K562 (cell line): ENCODE measurements around the gene HES4. TPM values are rescaled to one million over a fixed set of nuclear protein-coding genes. Genes with fewer than 3 reads are reported as not detected.

Source experiments
- ATAC-seq: fragments of 200-7000 bp; cut with Tn5 transposase; 3 replicates; pipeline ENCODE4 v1.9.1; 2020; ENCODE audit warnings: moderate library complexity
- BruUV-seq: library from RNA; stranded (reverse); fragments of 400-500 nt; replicated peaks from 2 replicates; lab custom pipeline; 2021; lab: Mats Ljungman, UMichigan
- CTCF ChIA-PET: fragments of 300-600 bp; formaldehyde crosslinking; extraction: SDS; loops from one replicate; lab custom pipeline; 2021; ENCODE audit warnings: low intra/inter-chr PET ratio; lab: Yijun Ruan, JAX
- POLR2A ChIA-PET: fragments of 300-600, 350-650 bp; sonication (Branson Sonifier 250); formaldehyde crosslinking; extraction: SDS; loops from one replicate; lab custom pipeline; 2021; ENCODE audit warnings: antibody characterized with exemption, inconsistent platforms; lab: Yijun Ruan, JAX
- DNase-seq, 4 experiments: peaks; one replicate each; pipeline versions ENCODE4 v3.0.0 to v3.0.0-alpha.2; 2011 to 2018; ENCODE audit warnings: low spot score in 3 of 4, mixed read lengths in 3 of 4; ENCODE audit errors: extremely low read depth in 1 of 4
- FAIRE-seq: peaks from 2 replicates; lab custom pipeline; 2011; peaks lifted over from hg19 to GRCh38; lab: Jason Lieb, UNC
- H2AFZ ChIP-seq: 2 replicates; pipeline ENCODE4 v1.6.0; 2011; ENCODE audit warnings: low read depth, low read length, control low read depth, inconsistent platforms
- H3K27ac ChIP-seq: fragments of 200-600 bp; 3 replicates; pipeline ENCODE4 v1.8.0; 2011; ENCODE audit warnings: low read depth, mild to moderate bottlenecking, control low read depth, inconsistent platforms, low read length, moderate library complexity, mixed read lengths; ENCODE audit errors: extremely low read depth
- H3K27me3 ChIP-seq, 2 experiments: fragments of 300-600 bp in 1 of 2; 2 replicates in 1 of 2; 3 replicates in 1 of 2; pipeline versions ENCODE4 v1.6.0 to v1.8.0; 2011; ENCODE audit warnings: inconsistent platforms in 2 of 2, low read length in 2 of 2, mild to moderate bottlenecking in 1 of 2, mixed read lengths in 1 of 2, moderate library complexity in 1 of 2; ENCODE audit not compliant: control insufficient read depth in 2 of 2, insufficient read depth in 2 of 2
- H3K36me3 ChIP-seq: fragments of 300-600 bp; 3 replicates; pipeline ENCODE4 v1.8.0; 2011; ENCODE audit warnings: mild to moderate bottlenecking, low read length, inconsistent platforms; ENCODE audit not compliant: control insufficient read depth, insufficient read depth
- H3K4me1 ChIP-seq, 2 experiments: fragments of 200-600 bp in 1 of 2; replicated peaks in 1 of 2; 2 replicates in 1 of 2; 3 replicates in 1 of 2; pipeline versions ENCODE4 v1.5.1 to v1.8.0; 2011; ENCODE audit warnings: inconsistent platforms in 2 of 2, low read length in 2 of 2, mild to moderate bottlenecking in 1 of 2, mixed read lengths in 1 of 2, moderate library complexity in 1 of 2; ENCODE audit not compliant: control insufficient read depth in 2 of 2, insufficient read depth in 2 of 2
- H3K4me2 ChIP-seq: 2 replicates; pipeline ENCODE4 v1.6.1; 2011; ENCODE audit warnings: low read length, control low read depth, inconsistent platforms, mixed read lengths; ENCODE audit not compliant: insufficient read depth
- H3K4me3 ChIP-seq: fragments of 200-600 bp; sonication (generic), shearing (Covaris generic); 2 replicates; pipeline ENCODE4 v1.5.1; 2016; ENCODE audit warnings: control low read depth, inconsistent platforms
- H3K79me2 ChIP-seq: fragments of 200-600 bp; 3 replicates; pipeline ENCODE4 v1.8.0; 2011; ENCODE audit warnings: low read length, inconsistent platforms; ENCODE audit not compliant: control insufficient read depth, insufficient read depth
- H3K9ac ChIP-seq, 2 experiments: 2 replicates each; pipeline versions ENCODE4 v1.6.0 to v1.6.1; 2011; ENCODE audit warnings: low read depth in 2 of 2, low read length in 2 of 2, control low read depth in 1 of 2, inconsistent platforms in 1 of 2, mild to moderate bottlenecking in 1 of 2, mixed read lengths in 1 of 2; ENCODE audit not compliant: insufficient read depth in 1 of 2
- H3K9me1 ChIP-seq: one replicate; pipeline ENCODE4 v1.6.0; 2011; ENCODE audit warnings: inconsistent platforms, mild to moderate bottlenecking, low read length, moderate library complexity; ENCODE audit not compliant: control insufficient read depth, insufficient read depth
- H3K9me3 ChIP-seq: replicated peaks from 2 replicates; pipeline ENCODE4 v1.5.1; 2011; ENCODE audit warnings: low read depth, low read length, inconsistent platforms; ENCODE audit not compliant: control insufficient read depth, insufficient read depth
- H4K20me1 ChIP-seq: replicated peaks from 2 replicates; pipeline ENCODE4 v1.6.1; 2011; ENCODE audit warnings: low read length, inconsistent platforms, mixed read lengths; ENCODE audit not compliant: control insufficient read depth, insufficient read depth
- CAMTA2 ChIP-seq: fragments of 250-450 bp; sonication (Bioruptor Pico); conservative IDR thresholded peaks from 2 replicates; pipeline ENCODE4 v1.5.1; 2022
- CCAR2 ChIP-seq: fragments of 200-400 bp; formaldehyde crosslinking; IDR thresholded peaks from 2 replicates; pipeline ENCODE4 v1.6.1; 2017; ENCODE audit warnings: mild to moderate bottlenecking, low read depth, low read length
- ETS1 ChIP-seq: conservative IDR thresholded peaks from 2 replicates; pipeline ENCODE4 v1.6.1; 2011; ENCODE audit warnings: low read depth, mild to moderate bottlenecking, low read length; ENCODE audit not compliant: control insufficient read depth
- ETV6 ChIP-seq, 3 experiments: fragments of 150-350 bp in 1 of 3; sonication (generic) in 1 of 3; formaldehyde crosslinking in 1 of 3; IDR thresholded peaks; 2 replicates each; pipeline versions ENCODE4 v1.6.1 to v1.8.0; 2014 to 2022; ENCODE audit warnings: borderline replicate concordance in 2 of 3, low read depth in 2 of 3, antibody characterized with exemption in 1 of 3, low read length in 1 of 3, mild to moderate bottlenecking in 1 of 3, missing genetic modification reagents in 1 of 3
- GABPB1 ChIP-seq: sonication (generic); formaldehyde crosslinking; IDR thresholded peaks from 2 replicates; pipeline ENCODE4 v1.8.0; 2022; ENCODE audit warnings: mild to moderate bottlenecking, missing genetic modification reagents
- KLF1 ChIP-seq: fragments of 450-650 bp; IDR thresholded peaks from 2 replicates; pipeline ENCODE4 v1.6.1; 2016; ENCODE audit warnings: missing genetic modification characterization, missing compliant biosample characterization
- SMARCA5 ChIP-seq: fragments of 450-650 bp; IDR thresholded peaks from 2 replicates; pipeline ENCODE4 v1.6.1; 2016
- TFAP4 ChIP-seq: sonication (generic); formaldehyde crosslinking; IDR thresholded peaks from 2 replicates; pipeline ENCODE4 v1.8.0; 2022; ENCODE audit warnings: missing genetic modification reagents, mild to moderate bottlenecking, moderate library complexity, borderline replicate concordance
- THAP12 ChIP-seq: fragments of 250-450 bp; sonication (Bioruptor Pico); IDR thresholded peaks from 2 replicates; pipeline ENCODE4 v1.9.0; 2021; ENCODE audit warnings: mild to moderate bottlenecking, inconsistent platforms
- ZBTB33 ChIP-seq: sonication (generic); formaldehyde crosslinking; IDR thresholded peaks from 2 replicates; pipeline ENCODE4 v1.8.1; 2023; ENCODE audit warnings: mild to moderate bottlenecking, missing genetic modification reagents
- ZNF121 ChIP-seq: sonication (generic); formaldehyde crosslinking; conservative IDR thresholded peaks from 2 replicates; pipeline ENCODE4 v1.8.0; 2022; ENCODE audit warnings: missing genetic modification reagents
- ZNF398 ChIP-seq: fragments of 250-450 bp; sonication (Bioruptor Pico); IDR thresholded peaks from 2 replicates; pipeline ENCODE4 v1.8.0; 2021; ENCODE audit warnings: moderate library complexity, mild to moderate bottlenecking, inconsistent platforms
- WGBS: fragments of 100-300 bp; shearing (Covaris generic); methylation state at CpG from one replicate; pipeline ENCODE4 v1.1.6; 2016; ENCODE audit warnings: low coverage, mixed read lengths; ENCODE audit not compliant: insufficient coverage; ENCODE audit errors: missing lambda C conversion rate; 5-methylcytosine and 5-hydroxymethylcytosine counted together
- in situ Hi-C: fragments of 300-500 bp; cut with MboI; formaldehyde crosslinking; loops from 4 replicates; pipeline ENCODE4 v1.15.0; 2018; ENCODE audit warnings: inconsistent platforms, mixed read lengths
- intact Hi-C: fragments of 100-400 bp; cut with micrococcal nuclease; formaldehyde crosslinking; loops from 2 replicates; pipeline ENCODE4 v1.14.2; 2022
- polyA plus RNA-seq, 8 experiments: library from polyadenylated mRNA; depleted of rRNA in 4 of 8; stranded (reverse) in 5 of 8; unstranded in 3 of 8; fragments of >200 nt; fragmentation: Nextera tagmentation in 2 of 8; fragmentation: Illumina TruSeq in 1 of 8; extraction: Ambion mirVana in 2 of 8; extraction: Trizol in 1 of 8; gene quantifications; 2 replicates each; pipeline versions ENCODE4 v1.2.1 to v1.2.3, GENCODE V29; 2011 to 2014; ENCODE audit warnings: inconsistent platforms in 1 of 8, missing spikeins in 1 of 8
- total RNA-seq, 7 experiments: library from RNA; depleted of rRNA in 6 of 7; stranded (reverse); fragments of >200 nt in 6 of 7; fragmentation: Illumina TruSeq in 2 of 7; extraction: Trizol in 2 of 7; gene quantifications; 2 replicates each; pipeline versions ENCODE4 v1.2.1 to v1.2.3, GENCODE V29; 2011 to 2021; ENCODE audit warnings: low replicate concordance in 1 of 7

The HES4 gene
- total and polyA plus RNA-seq, 9 of the 15 experiments (the other 6 are each of a cell fraction or from before 2014, with no cell fraction given) = 0.21 to 43.7 (median 5.3) TPM; not detected in 2

- H3K4me2 ChIP-seq = peak overlapping the region; percentile 79
- ATAC-seq (peak; percentile 11), DNase-seq (no peak), FAIRE-seq (no peak)
- H3K27me3 ChIP-seq = no peaks in the 10 kb centered on the region
- peak overlapping the region; percentile 69 for H2AFZ ChIP-seq
- peaks cover 13 to 73% of the 10 kb centered on the region in 2 experiments for H3K4me1 ChIP-seq
- H3K9ac ChIP-seq = peak overlapping the region; percentile 68 to 94
- BruUV-seq = no TSS peak
- H3K36me3 ChIP-seq = peaks cover 61% of the 10 kb centered on the region
- H3K27ac ChIP-seq = peak overlapping the region; percentile 71; the same call in 1 of the 3 replicates
- H3K79me2 ChIP-seq = peaks cover 46% of the 10 kb centered on the region
- H3K4me3 ChIP-seq = peak overlapping the region; percentile 88
- H4K20me1 ChIP-seq = peaks cover 7% of the 10 kb centered on the region
- in situ Hi-C loops (no loop called here), intact Hi-C loops (no loop called here)
- WGBS = 51% methylated on average over 14 of the region's 57 CpGs
- no peaks in the 10 kb centered on the region for H3K9me1 ChIP-seq
- POLR2A ChIA-PET = interaction anchor here (0.6 to 1.2 kb wide), 5 partner anchors 11 to 55 kb away, joined by 3 to 7 read pairs (median 4); no protein-coding TSS in a partner anchor
- H3K9me3 ChIP-seq = no peaks in the 10 kb centered on the region
- CTCF ChIA-PET = no interaction called here
- TF ChIP-seq CCAR2 (no peak), GABPB1 (CRISPR knock-in tag) (no peak), TFAP4 (CRISPR knock-in tag) (peak; percentile 7; the same call in 1 of the 2 replicates), ETS1 (no peak), ZBTB33 (peak; percentile 98), SMARCA5 (no peak), ETV6 (IDR thresholded peaks at IDR 0.05; ENCODE audit: borderline replicate concordance in 1 of 2, low read depth in 2 of 2, low read length in 1 of 2) (no peak), ETV6 (CRISPR knock-in tag; IDR thresholded peaks at IDR 0.05; ENCODE audit: borderline replicate concordance) (no peak), ZNF121 (CRISPR knock-in tag) (peak; percentile 29; the same call in 1 of the 2 replicates), CAMTA2 (CRISPR knock-in tag) (0 out of 2 replicates have a peak, but pooled peaks have one; percentile 18), THAP12 (peak; percentile 78; the same call in 1 of the 2 replicates), KLF1 (no peak), ZNF398 (CRISPR knock-in tag) (no peak)
These were observed 40.0 kb downstream of the HES4 start for GRCh38 chr1:959731-960362.
